Stimulated activated CD8-positive, alpha-beta memory T cell treated with anti-CD3 and anti-CD28 coated beads, Interleukin-4, amount 100 ng/mL, for 48 hours (primary cell): ENCODE measurements around the gene PALLD.

Source experiments
- DNase-seq: peaks from one replicate; pipeline ENCODE4 v3.0.0-alpha.2; 2020

The PALLD gene

DNA sequence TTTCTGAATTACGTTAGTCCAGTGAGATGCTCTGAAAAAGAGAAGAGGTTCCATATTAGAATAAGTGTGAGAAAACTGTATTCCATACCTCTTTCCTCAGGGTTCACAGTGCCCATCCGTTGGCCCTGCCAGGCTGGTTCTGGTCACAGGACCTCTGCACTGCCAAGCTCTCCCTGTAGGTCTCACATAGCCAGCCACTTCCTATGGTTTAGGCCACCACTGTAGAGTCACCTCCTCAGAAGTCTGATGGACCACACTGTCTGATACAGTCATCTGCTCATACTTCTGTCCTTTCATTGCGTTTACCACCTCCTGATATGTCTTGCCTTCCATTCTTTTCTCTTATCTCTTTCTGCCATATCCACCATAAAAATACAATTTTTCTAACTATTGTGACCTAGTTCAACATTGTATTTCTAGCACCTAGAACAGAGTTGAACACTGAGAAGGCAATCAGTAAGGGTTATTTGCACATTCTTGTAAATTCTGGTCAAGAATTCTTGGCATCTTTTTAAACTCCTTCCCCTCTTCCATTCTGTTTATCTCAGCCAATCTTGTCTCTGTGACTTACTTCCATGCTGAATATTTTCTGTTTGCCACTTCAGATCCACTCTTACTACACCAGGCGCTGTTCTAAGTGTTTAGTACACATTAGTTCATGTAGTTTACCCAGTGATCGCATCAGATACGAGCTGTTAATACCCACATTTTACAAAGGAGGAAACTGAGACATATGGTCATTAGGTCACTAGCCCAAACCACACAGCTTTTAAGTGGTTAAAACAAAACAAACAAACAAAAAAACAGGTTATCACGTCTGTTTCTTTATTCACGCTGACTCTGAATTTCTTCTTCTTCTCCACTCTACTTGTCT lies 387.6 kb downstream of the PALLD start:
- no peak for DNase-seq

DNA sequence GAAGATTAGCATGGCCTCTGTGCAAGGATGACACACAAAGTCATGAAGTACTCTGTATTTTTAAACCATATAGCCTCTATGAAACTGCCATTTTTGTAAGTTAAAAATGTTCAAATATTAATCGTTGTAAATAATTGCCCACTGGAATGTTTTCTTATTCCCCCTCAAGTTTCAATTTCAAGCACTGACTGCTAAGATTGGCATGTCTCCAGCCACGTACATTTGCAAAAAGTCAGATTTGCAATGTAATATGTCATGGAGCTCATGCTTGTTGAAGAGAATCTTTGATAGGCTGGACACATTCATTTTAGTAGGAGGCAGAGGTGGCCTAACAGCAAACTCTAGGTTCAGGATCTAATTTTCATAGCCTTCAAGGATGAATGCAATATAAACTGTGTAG lies 388.5 kb downstream of the PALLD start:
- DNase-seq, result no peak

DNA sequence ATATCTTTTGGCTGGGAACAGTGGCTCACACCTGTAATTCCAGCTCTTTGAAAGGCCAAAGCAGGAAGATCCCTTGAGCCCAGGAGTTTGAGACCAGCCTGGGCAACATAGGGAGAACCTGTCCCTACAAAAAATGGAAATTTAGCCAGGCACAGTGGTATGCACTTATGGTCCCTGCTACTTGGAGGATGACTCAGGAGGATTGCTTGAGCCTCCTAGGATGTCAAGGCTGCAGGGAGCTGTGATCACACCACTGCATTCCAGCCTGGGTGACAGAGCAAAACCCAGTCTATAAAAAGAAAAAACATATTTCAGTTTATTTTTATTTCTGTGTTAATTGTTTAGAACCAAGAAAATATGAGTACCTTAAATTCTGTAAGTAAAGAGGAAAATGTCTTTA lies 389.5 kb downstream of the PALLD start:
- DNase-seq, result no peak

DNA sequence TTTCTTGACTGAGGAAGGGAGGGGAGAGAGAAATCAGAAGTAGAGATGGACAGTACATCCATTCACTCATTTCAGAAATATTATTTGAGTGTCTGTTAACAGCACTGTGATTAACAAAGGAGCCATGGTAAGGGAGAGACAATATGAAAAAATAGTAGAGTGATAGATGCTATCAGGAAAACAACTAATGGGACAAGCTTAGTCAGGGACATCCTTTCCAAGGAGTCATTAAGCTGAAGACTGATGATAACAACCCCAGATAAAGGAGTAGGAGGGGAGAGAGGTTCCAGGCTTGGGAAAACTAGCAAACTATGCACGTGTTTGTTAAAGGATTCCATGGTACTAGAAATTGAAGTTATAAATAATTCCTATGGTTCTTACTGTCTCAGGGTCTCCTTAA lies 391.0 kb downstream of the PALLD start:
- no peak for DNase-seq

DNA sequence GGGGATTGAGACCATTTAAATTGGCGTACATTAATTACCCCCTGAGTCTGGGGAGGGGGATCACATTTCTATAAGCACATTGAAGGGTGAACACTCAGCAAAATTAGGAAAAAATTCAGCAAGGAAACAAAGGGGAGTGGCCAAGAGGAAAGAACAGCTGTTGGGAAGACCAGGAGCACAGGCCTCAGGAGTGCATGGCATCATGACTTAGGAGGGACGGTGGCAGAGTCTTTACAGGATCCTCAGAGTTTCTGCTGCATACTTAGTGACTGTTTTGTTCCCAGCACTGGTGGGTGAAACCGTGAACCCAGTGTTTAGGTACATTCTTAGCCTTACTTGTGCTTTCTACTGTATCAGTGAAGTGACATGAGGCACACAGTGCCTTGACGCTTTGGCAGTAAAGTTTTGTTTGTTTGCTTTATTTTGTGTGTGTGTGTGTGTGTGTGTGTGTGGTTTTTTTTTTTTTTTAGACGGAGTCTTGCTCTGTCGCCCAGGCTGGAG lies 391.9 kb downstream of the PALLD start:
- DNase-seq, result no peak

DNA sequence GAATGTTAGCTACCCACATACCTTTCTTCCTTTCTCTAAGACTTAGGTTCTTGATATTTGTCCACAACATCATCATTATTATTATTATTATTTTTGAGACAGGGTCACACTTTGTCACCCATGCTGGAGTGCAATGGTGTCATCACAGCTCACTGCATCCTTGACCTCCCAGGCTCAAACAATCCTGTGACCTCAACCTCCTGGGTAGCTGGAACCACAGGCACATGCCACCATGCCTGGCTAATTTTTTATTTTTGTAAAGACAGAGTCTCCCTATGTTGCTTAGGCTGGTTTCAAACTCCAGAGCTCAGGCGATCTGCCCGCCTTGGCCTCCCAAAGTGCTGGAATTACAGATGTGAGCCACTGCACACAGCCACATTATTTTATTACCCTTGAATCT lies 394.2 kb downstream of the PALLD start:
- DNase-seq, result no peak

DNA sequence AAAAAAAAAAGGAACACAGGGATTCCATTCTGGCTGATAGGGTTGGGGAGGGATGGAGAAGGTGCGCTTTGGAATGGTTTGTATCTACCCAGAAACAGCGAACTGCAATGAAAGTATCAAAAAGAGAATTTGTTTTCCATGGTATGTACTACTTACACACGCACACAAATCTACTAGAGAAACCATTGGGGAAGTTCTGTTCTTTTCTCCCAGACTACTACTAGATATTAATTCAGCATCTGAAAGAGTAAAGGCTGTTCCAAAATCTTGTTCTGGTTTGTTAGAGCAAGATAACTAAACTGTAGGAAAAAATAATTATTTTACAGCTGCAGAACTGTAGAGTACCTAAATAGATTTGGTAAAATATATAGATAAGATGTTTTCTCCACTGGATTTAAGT lies 394.8 kb downstream of the PALLD start:
- no peak for DNase-seq

DNA sequence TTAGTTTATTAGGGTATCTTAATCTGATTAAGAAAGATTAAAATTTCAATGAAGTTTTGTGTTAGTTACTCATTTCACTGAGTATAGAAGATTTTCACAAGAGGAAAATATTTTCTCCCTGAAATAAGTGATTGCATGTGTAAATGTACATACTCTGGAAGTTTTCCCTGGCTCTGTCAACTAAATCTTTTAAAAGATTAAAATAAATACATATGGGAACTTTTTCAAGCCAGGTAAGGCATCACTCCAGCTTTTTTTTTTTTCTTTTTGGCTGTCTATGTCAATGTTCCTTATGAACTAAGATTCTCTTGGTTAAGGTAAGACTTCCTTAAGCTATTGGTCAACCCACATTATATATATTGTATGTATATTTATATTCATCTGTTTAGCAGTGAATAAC lies 395.6 kb downstream of the PALLD start:
- DNase-seq, result no peak

DNA sequence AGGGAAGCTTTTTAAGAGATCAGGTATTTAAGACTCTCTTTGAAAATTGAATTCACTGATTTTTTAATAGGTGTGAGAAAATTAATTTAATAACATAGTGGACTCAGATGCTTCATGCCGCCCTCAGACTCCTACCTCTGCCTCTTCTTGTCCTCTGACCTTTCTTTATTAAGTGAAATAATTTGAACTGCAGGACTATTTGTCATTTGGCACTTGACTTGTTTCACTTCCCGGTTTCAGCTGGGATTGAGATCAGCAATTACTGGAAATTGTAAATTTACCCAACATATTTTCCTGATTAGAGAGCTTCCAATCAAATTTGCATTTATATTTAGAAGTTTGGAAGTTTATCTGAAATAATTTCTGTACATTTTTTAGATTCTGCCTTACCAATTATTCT lies 396.4 kb downstream of the PALLD start:
- DNase-seq, result no peak

DNA sequence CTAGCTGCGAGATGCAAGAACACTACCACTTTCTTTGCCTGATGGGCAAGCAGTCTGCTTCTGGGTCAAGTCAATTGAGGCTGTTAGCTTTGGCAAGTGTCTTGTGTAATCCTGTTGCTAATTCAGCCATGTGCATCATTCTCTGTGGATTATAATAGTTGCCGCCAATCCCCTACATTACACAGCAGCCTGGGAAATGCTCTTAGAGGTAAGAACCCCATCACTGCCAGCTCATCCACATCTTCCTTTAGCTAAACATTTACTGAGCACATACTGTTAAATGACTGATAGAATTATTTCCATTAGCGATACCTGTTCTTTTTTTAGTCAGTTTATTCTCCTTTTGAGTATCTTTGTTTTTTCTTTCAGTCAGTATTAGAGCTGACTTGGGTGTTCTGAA lies 397.0 kb downstream of the PALLD start:
- DNase-seq, result no peak

DNA sequence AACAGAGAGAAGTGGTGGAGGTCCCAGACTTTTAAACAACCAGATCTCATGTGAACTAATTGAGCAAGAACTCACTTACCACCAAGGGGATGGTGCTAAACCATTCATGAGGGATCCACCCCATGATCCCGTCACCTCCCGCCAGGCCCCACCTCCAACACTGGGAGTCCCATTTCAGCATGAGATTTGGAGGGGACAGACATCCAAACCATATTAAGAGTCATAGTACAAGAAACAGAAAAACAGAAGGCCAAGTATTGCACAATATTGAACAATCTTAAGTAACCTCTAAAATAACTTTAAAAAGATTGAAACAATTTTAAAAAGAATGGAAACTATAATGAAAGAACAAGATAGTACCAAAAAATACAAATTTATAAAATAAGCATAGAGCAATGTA lies 403.2 kb downstream of the PALLD start:
- no peak for DNase-seq

DNA sequence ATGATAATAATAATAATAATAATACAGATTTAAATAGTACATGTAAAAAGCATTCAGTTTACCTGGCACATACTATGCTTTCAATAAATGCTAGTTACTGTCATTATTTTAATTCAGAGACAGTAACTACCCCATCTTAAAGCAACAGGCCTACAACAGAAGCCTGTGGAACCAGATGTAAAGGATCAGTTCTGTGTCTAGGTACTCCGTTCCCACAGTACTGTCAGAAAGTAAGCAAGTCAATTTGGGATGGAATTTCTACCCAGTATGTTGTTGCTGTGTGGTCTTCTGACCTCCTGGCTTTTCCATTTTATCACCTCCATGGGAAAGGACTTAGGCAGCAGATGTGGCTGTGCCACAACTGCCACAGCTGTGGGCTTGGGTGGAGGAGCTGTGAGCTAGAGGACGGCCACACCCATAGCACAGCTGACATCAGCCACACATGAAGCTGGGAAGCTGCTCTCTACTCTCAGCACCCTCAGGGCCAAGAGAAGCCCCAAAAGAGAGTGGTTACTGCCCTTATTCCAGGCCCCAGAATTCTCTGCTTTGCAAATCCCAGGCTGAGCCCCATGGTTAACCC lies 410.4 kb downstream of the PALLD start:
- DNase-seq, result no peak

DNA sequence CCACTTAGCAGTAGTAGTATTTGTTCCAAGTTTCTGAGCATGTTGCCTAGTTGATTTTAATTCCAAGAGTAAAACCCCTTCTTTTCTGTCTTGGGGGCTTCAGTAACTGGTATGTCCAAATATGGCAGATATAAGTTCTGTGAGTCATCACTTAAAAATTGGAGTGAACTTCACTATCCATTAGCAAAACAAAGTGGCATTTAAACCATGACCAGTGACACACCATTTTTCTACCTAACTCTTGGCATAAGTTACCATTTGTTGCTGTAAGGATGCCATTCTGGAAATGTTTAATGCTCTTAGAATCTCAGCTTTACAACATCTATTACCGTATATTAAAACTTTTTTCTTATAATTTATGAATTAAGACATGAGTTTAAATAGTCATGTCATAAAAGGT lies 411.2 kb downstream of the PALLD start:
- no peak for DNase-seq

DNA sequence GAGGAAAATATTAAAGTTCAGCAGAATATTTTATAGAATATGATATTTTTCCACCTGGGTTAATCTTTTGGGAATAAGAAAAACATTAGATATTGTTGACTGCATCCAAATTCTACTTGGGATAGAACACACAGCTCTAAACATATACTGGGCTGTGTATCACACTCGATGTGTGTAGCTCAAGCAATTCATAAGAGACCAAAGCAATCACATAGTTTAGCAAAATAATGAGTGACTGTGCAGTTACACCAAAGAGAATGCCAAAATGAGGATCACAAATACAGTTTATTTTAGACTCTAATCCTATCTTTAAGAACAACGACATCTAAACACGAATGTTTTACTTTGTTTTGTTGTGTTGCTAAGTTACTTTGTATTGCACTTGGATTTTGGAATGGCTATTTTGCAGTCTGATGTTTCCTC lies 412.0 kb downstream of the PALLD start:
- no peak for DNase-seq

DNA sequence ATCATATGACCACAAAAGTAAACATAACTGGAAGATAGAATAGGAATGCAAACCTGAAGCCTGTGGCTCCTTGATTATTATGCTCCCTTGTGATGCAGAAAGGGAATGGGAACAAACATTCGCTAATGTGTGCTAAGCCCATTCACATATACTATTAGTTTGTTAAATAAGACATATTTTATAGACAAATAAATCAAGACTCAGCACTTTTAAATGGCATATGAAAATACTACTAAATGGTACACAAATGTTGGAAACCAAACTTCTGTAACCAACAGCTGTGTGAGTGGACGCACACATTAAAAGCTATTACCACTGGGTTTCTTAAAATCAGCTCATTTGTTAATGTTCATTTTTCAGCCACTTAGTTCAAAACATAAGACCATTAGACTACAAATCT lies 417.2 kb downstream of the PALLD start:
- no peak for DNase-seq

DNA sequence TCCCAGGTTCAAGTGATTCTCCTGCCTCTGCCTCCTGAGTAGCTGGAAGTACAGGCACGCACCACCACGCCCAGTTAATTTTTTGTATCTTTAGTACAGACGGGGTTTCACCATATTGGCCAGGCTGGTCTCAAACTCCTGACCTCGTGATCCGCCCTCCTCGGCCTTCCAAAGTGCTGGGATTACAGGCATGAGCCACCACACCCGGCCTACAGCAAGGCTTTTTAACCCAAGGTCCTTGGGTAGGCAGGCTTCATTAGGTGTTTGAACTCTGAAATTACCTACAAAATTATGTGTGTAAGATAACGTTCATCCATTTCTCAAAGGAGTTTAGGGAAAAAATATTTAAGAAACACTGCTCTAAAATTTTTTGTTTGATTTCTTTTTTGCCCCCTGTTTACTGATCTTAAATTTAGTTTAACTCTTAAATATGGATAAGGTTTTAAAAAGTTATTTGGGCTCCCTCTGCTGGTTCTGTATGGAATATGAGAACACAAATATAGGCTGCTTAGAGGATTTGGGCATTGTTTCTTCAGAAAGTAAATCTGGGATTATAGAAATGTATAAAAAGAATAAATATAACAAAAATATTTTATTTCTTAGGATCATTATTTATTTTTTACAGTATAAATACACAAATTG lies 420.4 kb downstream of the PALLD start:
- no peak for DNase-seq

DNA sequence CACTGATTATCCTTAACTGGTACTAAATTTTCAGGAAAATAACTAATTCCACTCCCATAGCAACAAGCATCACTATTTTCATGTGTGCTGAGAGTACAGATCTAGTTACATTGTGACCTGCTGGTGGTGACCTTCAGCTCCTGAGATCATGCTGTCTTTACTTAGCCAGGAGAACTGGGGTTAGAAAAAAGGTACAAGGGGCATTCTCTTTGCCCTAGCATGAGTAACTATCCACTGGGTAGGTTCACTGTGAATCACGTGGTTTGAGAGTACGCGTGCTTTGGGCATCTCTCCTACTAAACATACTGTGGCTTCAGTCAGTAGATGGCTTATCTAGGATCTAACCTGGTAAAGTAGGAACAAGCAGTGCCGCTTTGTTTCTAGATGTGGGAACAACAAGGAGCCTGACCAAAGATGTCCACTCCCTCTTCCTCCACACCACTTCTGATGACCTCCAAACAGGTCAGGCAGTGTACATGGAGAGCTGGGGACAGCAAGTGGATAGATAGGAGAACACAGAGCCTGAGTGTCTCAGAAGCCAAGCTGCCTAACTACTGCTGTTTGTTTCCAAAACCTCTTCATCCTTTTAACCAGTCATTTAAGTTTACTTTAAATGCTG lies 423.0 kb downstream of the PALLD start:
- DNase-seq, result no peak

DNA sequence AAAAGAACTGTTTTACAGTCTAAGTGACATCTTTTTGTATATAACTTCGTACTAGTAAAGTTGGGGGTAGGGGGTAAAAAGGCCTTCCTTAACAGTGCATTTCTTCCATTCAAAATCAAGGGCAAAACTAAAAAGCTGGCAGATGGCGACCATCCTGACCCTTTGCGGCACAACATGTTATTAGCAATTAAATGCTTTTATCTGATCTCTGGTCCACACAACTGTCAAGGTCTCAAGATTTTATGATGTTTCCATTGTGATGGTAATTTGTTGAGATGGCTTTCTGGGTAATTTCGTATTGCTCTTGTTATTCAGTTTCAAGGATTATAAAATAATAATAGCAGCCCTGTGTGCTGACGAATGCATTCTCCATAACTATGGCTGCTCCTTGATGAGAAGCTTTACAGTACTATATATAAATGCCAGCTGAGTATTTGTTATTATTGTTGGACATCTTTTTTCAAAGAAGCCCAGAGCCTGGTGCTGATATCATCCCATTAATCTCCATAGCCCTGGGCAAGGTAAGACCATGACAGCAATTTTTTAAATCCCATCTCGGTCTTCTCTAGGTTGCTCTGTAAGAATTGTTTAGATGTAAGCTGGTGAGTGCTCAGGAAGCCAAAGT lies 423.7 kb downstream of the PALLD start:
- DNase-seq, result no peak

DNA sequence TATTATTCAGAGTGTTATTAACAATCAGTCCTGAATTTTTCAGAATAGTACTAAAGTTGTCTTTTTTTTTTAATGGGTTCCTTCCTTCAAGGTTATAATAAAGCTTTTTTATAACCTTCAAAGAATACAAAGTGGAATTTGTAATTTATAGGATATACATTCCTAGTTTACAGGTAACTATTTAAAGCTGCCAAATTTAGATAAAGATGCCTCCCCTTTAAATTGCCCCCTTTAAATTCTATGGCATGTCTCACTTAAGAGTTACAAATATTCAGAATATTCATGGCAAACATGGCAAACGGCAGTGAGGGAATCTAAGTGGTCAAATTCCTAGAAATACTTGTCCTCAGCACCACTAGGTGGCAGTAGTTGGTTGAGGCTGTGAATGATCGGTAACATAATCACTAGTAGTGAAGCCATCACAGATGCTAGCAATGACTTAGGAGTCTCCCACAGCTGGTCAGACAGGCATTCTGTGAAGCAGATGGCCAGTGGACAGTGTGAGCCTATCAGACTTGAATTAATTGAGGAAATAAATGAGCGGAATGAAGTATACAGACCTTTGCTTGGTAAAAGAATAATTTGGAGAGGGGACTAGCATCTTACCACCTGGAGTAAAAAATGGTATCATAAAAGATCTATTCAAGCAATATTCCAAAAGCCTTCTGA lies 426.8 kb downstream of the PALLD start:
- DNase-seq, result peak; percentile 58

DNA sequence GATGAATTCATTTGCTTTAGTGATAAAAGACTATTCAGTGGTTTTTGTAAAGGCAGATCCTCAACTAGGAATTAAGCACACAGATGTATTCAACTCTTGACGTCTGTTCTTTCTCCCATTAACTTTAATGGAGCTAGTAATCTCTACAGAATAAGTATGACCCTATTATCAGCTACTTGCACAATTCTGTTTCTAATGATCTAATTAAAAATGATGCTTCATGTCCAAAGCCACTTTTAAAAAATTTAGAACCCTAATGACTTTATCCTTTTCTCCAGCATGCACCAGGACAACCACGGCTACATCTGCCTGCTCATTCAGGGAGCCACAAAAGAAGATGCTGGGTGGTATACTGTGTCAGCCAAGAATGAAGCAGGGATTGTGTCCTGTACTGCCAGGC lies 427.8 kb downstream of the PALLD start:
- no peak for DNase-seq

DNA sequence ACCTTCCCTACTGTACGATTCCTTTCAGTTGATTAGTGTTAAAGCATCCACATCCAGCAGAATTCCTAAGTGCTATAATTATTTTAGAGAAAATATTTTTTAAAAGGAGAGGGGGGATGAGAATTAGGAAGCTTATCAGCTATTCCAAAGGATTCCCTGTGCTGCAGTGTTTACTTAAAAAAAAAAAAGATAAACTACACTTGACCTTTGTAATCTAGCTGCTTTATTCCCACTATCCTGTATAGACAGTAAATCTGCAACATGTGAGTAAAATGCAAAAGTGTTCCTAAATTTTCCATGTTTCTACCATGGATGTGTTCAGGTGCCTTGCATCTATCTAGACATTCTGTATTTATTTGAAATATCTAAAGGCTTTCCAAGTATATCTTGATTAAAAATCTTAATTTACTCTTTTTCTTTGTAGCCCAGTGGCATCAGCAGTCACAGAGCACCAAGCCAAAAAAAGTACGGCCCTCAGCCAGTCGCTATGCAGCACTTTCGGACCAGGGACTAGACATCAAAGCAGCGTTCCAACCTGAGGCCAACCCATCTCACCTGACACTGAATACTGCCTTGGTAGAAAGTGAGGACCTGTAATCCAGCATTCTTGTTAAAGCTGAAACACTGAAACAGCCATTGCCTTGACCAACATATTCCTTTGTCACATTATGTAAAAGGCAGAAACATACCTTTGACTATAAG lies 429.1 kb downstream of the PALLD start:
- no peak for DNase-seq

DNA sequence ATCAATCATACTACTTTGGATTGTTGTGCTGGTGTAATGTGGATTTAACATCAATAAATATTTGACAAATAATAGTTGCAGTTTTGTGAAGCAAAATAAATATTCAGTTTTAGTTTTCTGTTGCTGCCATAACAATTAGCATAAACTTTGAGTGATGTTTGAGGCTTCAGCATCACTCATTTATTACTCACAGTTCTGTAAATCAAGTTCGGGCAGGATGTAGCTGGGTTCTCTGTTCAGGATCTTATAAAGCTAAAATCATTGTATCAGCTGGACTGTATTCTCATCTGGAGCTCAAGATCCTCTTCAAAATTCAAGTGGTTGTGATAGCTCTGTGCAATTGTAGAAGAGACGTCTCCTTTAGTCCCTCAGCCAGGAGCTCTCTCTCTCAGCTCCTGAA lies 431.5 kb downstream of the PALLD start:
- DNase-seq, result no peak
